Renal cortical epithelial cell (primary cell): ENCODE data around the gene SHE. TPM values are rescaled to one million over a fixed set of nuclear protein-coding genes. Genes with fewer than 3 reads are reported as not detected.
"Not testable (repeated sequence)": the region's sequence is repeated elsewhere in the genome, so short reads cannot be mapped to it uniquely, and the experiment has no call there.

ENCODE experiments used
- DNase-seq: peaks from one replicate; pipeline ENCODE4 v3.0.0-alpha.2; 2011; ENCODE audit warnings: low read depth
- total RNA-seq: library from RNA; depleted of rRNA; stranded (reverse); fragments of >200 nt; gene quantifications from 2 replicates; pipeline ENCODE4 v1.2.3, GENCODE V29; 2014

The SHE gene
- 0.17 and 0.35 TPM in 2 replicates for total RNA-seq

- no peak for DNase-seq
Measured at GRCh38 chr1:154502066-154502743, at the start of gene SHE, which contains the start of gene TDRD10. Gene SHE (minus strand): TSS chr1:154502412. CDS start chr1:154502026, 386 bp downstream. Gene TDRD10 (plus strand): TSS chr1:154502219. CDS start chr1:154506904, 4,685 bp downstream.

DNA sequence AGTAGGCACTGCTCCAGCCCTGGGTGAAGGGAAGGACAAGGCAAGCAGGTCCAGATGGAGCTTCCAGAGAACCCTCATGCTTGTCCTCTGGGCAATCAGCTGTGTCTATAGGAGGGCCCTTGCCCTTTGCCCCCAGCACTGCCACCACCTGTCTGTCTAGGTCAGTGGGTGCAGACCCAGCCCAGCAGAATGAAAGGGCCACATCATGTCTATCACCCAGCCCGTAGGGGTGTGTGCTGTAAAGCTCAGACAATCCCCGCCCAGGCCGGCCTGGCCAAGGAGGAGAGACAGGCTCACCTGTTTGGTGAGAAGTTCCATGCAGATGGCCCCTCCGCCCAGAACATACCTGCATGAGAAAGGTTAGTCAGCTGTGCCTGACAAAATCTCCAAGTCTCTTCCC, 49.3 kb upstream of the SHE start:
- DNase-seq = no peak

- no peak for DNase-seq
Measured at GRCh38 chr1:154550657-154551056, 48.4 kb upstream of the SHE start.

DNA sequence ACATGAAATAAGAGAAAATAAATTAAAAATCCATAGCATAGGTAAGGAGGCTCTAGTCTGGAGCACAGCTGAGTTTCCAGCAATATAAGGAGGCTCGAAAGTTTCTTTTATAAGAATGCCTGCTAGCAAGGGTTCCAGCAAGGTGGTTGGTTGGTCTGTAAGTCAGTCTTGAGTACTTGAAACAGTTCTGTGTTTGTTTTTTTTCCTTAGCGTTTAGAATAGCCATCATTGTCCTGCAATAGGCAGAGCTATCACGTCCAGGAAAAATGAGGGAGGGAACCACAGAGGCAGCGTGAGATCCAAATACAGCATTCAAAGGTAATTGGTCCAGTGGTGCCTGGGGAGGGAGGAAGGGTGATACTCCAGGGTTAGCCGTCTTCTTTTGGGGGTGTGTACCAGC, 47.9 kb upstream of the SHE start:
- DNase-seq = no peak

DNA sequence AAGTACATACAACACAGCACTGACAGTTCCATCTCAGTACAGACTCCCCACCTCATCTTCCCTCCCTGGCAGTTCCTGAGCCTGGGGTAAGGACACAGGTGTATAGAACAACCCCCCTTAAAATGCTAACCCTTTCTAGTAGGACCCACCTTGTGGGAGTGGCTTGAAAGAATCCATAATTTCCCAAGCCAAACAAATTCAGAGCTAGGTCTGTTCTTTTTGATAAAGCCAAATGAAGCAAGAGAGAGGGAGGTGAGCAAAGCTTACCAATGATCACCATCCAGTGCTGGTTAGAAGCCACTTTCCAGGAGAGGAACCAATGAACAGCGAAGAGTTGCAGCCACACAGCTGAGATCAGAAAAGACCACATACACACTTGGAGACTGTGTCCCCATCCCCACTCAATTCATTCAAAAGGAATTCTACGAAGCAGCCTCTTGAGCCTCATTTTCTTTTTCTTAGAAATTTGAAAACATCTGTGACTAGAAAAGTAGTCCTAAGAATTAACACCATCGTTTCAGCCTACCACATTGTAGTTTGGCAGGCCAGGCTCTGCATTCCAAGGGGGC, 47.1 kb upstream of the SHE start:
- no peak for DNase-seq

- DNase-seq = no peak
Measured at GRCh38 chr1:154548028-154548427, 45.8 kb upstream of the SHE start.

DNA sequence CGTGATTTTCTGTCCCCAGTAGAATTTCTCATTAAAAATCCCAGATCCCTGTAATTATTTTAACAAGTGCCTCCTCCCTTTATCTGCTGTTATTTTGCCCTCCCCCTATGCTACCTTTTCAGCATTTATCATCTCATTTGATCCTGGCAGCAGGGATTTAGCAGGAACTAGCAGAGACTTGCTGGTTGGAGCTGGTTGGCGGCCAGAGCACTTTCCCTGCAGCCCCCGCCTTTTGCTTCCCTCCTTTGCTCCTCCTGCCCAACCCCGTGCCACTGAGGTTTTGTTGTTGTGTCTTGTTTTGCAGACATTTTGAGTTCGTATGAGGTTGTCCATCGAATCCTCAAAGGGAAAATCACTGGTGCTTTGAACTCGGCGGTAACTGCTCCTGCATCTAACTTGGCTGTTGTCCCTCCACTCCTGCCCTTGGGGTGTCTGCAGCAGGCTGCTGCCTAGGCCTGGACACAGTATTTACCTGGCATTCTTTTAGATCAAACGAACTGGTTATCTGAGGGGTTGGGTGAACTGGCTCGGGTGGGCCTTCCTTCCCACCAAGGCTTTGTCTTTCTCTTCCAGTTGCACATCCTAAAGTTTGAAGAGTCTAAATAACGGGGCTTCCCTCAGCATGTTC, 45.0 kb upstream of the SHE start:
- DNase-seq = no peak

DNA sequence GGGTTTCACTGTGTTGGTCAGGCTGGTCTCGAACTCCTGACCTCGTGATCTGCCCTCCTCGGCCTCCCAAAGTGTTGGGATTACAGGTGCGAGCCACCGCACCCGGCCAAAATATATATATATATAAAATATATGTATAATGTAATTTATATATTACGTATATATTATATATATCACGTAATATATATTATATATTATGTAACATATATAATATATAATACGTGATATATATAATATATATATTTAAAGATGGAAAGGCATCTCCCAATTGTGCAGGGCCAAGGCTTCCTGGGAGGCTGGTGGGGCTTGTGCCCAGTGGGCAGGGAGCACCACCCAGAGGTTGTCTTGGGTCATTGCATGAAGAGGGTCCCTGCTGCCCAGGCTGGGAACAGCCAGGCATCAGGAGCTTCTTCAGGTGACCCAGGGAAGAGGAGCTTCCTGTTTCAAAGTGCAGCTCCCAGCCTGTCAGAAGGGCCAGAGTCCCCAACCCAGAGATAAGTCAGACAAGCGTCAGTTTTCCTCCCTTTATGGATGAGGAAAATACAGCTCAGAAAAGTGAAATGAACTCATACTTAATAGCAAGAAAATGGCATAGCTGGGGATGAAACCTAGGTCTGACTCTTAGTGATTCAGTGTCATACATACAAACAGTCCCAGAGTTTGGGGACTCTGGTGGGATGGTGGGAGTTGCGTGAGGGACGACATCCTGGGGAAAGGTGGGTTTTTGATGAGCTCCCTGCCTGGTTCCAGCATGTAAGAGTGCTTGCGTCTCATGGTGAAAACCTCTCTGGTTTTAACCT, 44.3 kb upstream of the SHE start:
- peak; percentile 46 for DNase-seq

DNA sequence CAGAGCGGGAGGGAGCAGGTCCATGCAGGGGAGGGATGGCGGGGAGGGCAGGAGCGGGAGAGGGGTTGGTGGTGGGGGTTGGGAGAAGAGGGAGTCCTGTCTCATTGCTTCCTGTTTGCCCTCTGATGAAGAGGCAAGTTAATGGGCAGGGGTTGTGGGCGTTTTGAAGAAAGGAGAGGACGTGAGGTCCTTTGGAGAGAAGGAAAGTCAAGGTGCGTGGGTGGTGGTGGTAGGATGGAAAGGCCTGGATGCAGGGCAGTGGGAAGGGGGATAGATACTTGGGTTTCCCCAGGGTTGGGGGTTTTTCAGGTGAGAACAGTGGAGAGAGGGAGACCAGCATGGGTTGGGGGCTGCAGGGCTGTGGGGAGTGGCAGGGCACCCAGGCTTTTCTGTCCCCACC, 39.0 kb upstream of the SHE start:
- no peak for DNase-seq

DNA sequence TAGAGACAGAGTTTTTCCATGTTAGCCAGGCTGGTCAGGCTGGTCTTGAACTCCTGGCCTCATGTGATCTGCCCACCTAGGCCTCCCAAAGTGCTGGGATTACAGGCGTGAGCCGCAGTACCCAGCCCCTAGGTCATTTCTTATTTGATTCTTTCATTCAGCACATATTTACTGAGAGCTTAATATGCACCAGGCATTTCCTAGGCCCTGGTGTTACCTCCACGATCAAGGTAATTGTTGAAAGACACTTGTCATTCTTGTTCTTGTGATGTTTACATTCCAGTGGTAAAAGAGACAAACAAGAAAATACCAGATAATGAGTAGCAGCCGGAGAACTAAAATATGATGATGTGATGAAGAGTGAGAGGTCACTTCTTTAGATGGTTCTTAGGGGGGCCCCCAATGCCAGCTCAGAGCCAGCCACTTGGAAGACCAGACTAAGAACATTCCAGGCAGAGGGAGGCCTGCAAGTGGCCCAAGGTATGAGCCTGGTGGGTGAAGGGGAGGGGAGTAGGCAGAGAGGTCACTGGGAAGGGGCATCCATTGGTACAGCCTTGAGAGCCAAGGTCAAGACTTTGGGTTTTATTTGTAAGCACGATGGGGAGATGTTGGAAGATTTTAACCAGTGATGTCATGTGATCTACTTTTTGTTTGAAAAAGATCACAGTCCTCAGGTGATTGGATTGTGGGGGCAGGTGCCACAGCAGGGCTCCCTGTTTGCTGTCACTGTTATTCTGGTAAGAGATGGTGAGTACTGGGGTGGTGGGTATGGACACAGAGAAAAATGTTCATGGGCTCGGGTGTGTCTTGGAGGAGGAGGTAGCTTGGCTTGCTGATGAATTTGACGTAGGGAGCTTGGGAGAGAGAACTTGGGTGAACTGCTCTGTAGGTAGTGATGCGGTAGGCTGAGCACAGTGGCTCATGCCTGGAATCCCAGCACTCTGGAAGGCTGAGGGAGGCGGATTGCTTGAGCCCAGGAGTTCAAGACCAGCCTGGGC, 37.6 kb upstream of the SHE start:
- DNase-seq = no peak

- DNase-seq = no peak
Measured at GRCh38 chr1:154536570-154536969, 34.4 kb upstream of the SHE start.

GRCh38 chr1:154533952-154534844, 32.0 kb upstream of the SHE start:
- peak; percentile 54 for DNase-seq

DNA sequence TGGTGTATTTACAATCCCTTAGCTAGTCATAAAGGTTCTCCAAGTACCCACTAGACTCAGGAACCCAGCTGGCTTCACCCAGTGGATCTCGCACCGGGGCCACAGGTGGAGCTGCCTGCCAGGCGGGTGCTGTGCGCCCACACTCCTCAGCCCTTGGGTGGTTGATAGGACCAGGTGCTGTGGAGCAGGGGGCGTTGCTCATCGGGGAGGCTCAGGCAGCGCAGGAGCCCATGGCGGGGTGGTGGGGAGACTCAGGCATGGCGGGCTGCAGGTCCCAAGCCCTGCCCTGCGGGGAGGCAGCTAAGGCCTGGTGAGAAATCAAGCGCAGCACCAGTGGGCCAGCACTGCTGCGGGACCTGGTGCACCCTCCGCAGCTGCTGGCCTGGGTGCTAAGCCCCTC, 29.7 kb upstream of the SHE start:
- not testable (repeated sequence) for DNase-seq

GRCh38 chr1:154529308-154529707, 27.1 kb upstream of the SHE start:
- no peak for DNase-seq

GRCh38 chr1:154527192-154527591, 25.0 kb upstream of the SHE start:
- no peak for DNase-seq

DNA sequence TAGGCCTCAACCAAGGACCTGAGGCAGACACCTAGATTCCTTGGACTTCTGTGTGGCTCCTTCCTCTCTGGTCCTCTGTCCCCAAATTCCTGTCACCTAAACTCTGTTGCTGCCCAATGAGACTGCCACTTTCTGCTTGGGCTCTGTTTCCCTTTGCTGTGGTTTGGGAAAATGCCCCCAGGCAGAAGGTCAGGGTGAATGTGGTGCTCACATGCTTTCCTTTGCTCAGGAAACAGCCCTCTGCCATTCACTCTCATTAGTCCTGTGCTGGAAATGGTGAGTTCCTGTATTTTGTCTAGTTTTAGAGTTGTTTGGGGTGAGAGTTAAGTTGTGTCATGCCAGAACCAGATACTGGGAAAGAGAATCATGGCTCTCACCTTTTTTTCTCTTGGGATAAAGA, 22.7 kb upstream of the SHE start:
- DNase-seq = no peak

- no peak for DNase-seq
Measured at GRCh38 chr1:154521695-154522094, 19.5 kb upstream of the SHE start.

GRCh38 chr1:154520333-154520732, 18.1 kb upstream of the SHE start:
- no peak for DNase-seq

DNA sequence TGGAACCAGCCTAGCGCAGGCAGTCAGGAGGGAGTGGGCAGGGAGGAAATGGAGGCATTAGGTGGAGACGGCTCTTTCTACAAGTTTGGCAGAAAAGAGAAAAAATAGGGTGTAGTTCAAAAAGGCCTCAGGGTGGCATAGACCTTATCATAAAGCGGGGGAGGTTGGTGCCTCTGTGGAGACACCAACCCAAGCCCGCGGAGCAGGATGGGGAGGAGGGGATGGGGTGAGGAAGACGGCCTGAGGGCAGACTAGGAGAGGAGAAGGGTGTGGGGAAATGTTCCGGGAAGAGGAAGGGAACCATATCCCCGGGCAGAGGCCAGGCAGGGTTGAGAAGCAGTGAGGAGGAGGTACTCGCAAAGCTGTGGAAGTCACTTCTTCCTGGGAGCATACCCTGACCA, 17.4 kb upstream of the SHE start:
- no peak for DNase-seq

- DNase-seq = no peak
Measured at GRCh38 chr1:154517661-154518060, 15.4 kb upstream of the SHE start.
